Stimulated activated CD4-positive, alpha-beta T cell treated with anti-CD3 and anti-CD28 coated beads, Interleukin-2, amount 100 ng/mL, for 4 hours (primary cell): ENCODE measurements around the gene UGT1A7.
"Not testable (repeated sequence)": the region's sequence is repeated elsewhere in the genome, so short reads cannot be mapped to it uniquely, and the experiment has no call there.

Experiments used
- DNase-seq: peaks from one replicate; pipeline ENCODE4 v3.0.0-alpha.2; 2020; ENCODE audit warnings: low read depth

The UGT1A7 gene

GRCh38 chr2:233680361-233681045 is 1.2 kb upstream of the UGT1A7 start:
- no peak for DNase-seq

- DNase-seq, result no peak
Observed at GRCh38 chr2:233684640-233685039, 2.9 kb downstream of the UGT1A7 start.

GRCh38 chr2:233686928-233687327 is 5.2 kb downstream of the UGT1A7 start:
- DNase-seq, result no peak

- no peak for DNase-seq
Observed at GRCh38 chr2:233688341-233688740, 6.6 kb downstream of the UGT1A7 start.

GRCh38 chr2:233689031-233689430 is 7.3 kb downstream of the UGT1A7 start:
- no peak for DNase-seq

GRCh38 chr2:233689501-233689900 is 7.8 kb downstream of the UGT1A7 start:
- DNase-seq, result no peak

GRCh38 chr2:233690444-233690843 is 8.7 kb downstream of the UGT1A7 start:
- no peak for DNase-seq

- no peak for DNase-seq
Observed at GRCh38 chr2:233691443-233692433, 10.0 kb downstream of the UGT1A7 start.

GRCh38 chr2:233692648-233693047 is 10.9 kb downstream of the UGT1A7 start, which contains the start of gene UGT1A6:
TSS of gene UGT1A6 (plus strand) at chr2:233692890. CDS start at chr2:233693005, 115 bp downstream.
- no peak for DNase-seq

- no peak for DNase-seq
Observed at GRCh38 chr2:233693963-233694362, 12.3 kb downstream of the UGT1A7 start.

- no peak for DNase-seq
Observed at GRCh38 chr2:233698740-233699139, 17.0 kb downstream of the UGT1A7 start.

- DNase-seq, result no peak
Observed at GRCh38 chr2:233699424-233700027, 17.8 kb downstream of the UGT1A7 start.

GRCh38 chr2:233700028-233700635 is 18.4 kb downstream of the UGT1A7 start:
- DNase-seq, result no peak

GRCh38 chr2:233700842-233701241 is 19.1 kb downstream of the UGT1A7 start:
- DNase-seq, result not testable (repeated sequence)

GRCh38 chr2:233702238-233702637 is 20.5 kb downstream of the UGT1A7 start:
- no peak for DNase-seq

- DNase-seq, result no peak
Observed at GRCh38 chr2:233705911-233706506, 24.3 kb downstream of the UGT1A7 start.

GRCh38 chr2:233706720-233707119 is 25.0 kb downstream of the UGT1A7 start:
- no peak for DNase-seq

- no peak for DNase-seq
Observed at GRCh38 chr2:233707940-233708644, 26.4 kb downstream of the UGT1A7 start.

- no peak for DNase-seq
Observed at GRCh38 chr2:233708942-233709341, 27.2 kb downstream of the UGT1A7 start.

GRCh38 chr2:233711312-233712008 is 29.8 kb downstream of the UGT1A7 start:
- DNase-seq, result peak; percentile 37
